Keratinocyte (primary cell): ENCODE results near the gene A2ML1. TPM values are rescaled to one million over a fixed set of nuclear protein-coding genes. Genes with fewer than 3 reads are reported as not detected.

Source experiments
- DNase-seq: peaks from one replicate; pipeline ENCODE4 v3.0.0-alpha.2; 2011; ENCODE audit warnings: low read depth, missing footprints, low spot score
- FAIRE-seq: peaks from 2 replicates; lab custom pipeline; 2011; peaks lifted over from hg19 to GRCh38; lab: Jason Lieb, UNC
- H2AFZ ChIP-seq: 2 replicates; pipeline ENCODE4 v1.6.0; 2012; ENCODE audit warnings: low read length, control low read depth, inconsistent platforms; ENCODE audit not compliant: control insufficient read depth
- H3K27ac ChIP-seq: 2 replicates; pipeline ENCODE4 v1.5.1; 2011; ENCODE audit warnings: low read length; ENCODE audit not compliant: control insufficient read depth, insufficient read depth
- H3K27me3 ChIP-seq: 3 replicates; pipeline ENCODE4 v1.6.0; 2011; ENCODE audit warnings: low read length; ENCODE audit not compliant: control insufficient read depth, insufficient read depth; ENCODE audit errors: extremely low read depth
- H3K36me3 ChIP-seq, 2 experiments: 2 replicates in 1 of 2; 3 replicates in 1 of 2; pipeline ENCODE4 v1.5.1; 2011; ENCODE audit warnings: low read length in 2 of 2, mild to moderate bottlenecking in 1 of 2; ENCODE audit not compliant: control insufficient read depth in 2 of 2, insufficient read depth in 2 of 2; ENCODE audit errors: extremely low read depth in 1 of 2
- H3K4me1 ChIP-seq: 3 replicates; pipeline ENCODE4 v1.5.1; 2011; ENCODE audit warnings: low read length; ENCODE audit not compliant: control insufficient read depth, insufficient read depth; ENCODE audit errors: extremely low read depth
- H3K4me2 ChIP-seq: 3 replicates; pipeline ENCODE4 v1.6.0; 2011; ENCODE audit warnings: low read depth, low read length; ENCODE audit not compliant: control insufficient read depth, insufficient read depth; ENCODE audit errors: extremely low read depth
- H3K4me3 ChIP-seq, 3 experiments: fragments of 200-600 bp in 1 of 3; sonication (generic) in 1 of 3; 2 replicates in 2 of 3; 3 replicates in 1 of 3; pipeline ENCODE4 v1.5.1; 2011 to 2016; ENCODE audit warnings: low read length in 3 of 3, mild to moderate bottlenecking in 3 of 3, control low read depth in 2 of 3, inconsistent platforms in 1 of 3, low read depth in 1 of 3, mixed read lengths in 1 of 3, mixed run types in 1 of 3, moderate library complexity in 1 of 3; ENCODE audit not compliant: control insufficient read depth in 2 of 3, insufficient read depth in 2 of 3; ENCODE audit errors: extremely low read depth in 1 of 3
- H3K79me2 ChIP-seq: 2 replicates; pipeline ENCODE4 v1.6.0; 2012; ENCODE audit warnings: low read length; ENCODE audit not compliant: control insufficient read depth, insufficient read depth
- H3K9ac ChIP-seq: 3 replicates; pipeline ENCODE4 v1.6.0; 2011; ENCODE audit warnings: low read length; ENCODE audit not compliant: control insufficient read depth, insufficient read depth; ENCODE audit errors: extremely low read depth
- H3K9me1 ChIP-seq: 3 replicates; pipeline ENCODE4 v1.6.0; 2011; ENCODE audit warnings: low read length; ENCODE audit not compliant: control insufficient read depth, insufficient read depth; ENCODE audit errors: extremely low read depth
- H3K9me3 ChIP-seq: 2 replicates; pipeline ENCODE4 v1.5.1; 2012; ENCODE audit warnings: low read depth, low read length; ENCODE audit not compliant: control insufficient read depth
- H4K20me1 ChIP-seq: 3 replicates; pipeline ENCODE4 v1.6.0; 2011; ENCODE audit warnings: low read length; ENCODE audit not compliant: control insufficient read depth, insufficient read depth; ENCODE audit errors: extremely low read depth
- CTCF ChIP-seq, 3 experiments: IDR thresholded peaks in 1 of 3; conservative IDR thresholded peaks in 1 of 3; optimal IDR thresholded peaks in 1 of 3; 2 replicates in 2 of 3; 3 replicates in 1 of 3; pipeline versions ENCODE3 to v1.5.1; 2011; ENCODE audit warnings: low read length in 3 of 3, mild to moderate bottlenecking in 3 of 3, moderate library complexity in 2 of 3, control low read depth in 1 of 3, inconsistent platforms in 1 of 3; ENCODE audit not compliant: insufficient read depth in 2 of 3; ENCODE audit errors: extremely low read depth in 1 of 3
- EZH2 ChIP-seq: IDR thresholded peaks from one replicate; pipeline ENCODE4 v1.6.1; 2012; ENCODE audit warnings: inconsistent platforms, mild to moderate bottlenecking, low read length, moderate library complexity
- dilution Hi-C: fragments of 300-500 bp; cut with MboI; formaldehyde crosslinking; loops from one replicate; pipeline ENCODE4 v1.7.0; 2020; ENCODE audit warnings: low sequenced_read_pairs; ENCODE audit not compliant: extremely low pct_ligation_motif_present
- polyA plus RNA-seq, 5 experiments: library from polyadenylated mRNA; depleted of rRNA in 3 of 5; stranded (reverse) in 3 of 5; stranded (forward) in 1 of 5; unstranded in 1 of 5; fragments of >200 nt; gene quantifications; 1 replicate in 1 of 5; 2 replicates in 3 of 5; 3 replicates in 1 of 5; pipeline versions ENCODE4 v1.2.1 to v1.2.3, GENCODE V29; 2011 to 2012; ENCODE audit warnings: missing spikeins in 2 of 5, low read depth in 1 of 5, low replicate concordance in 1 of 5

Gene A2ML1
- polyA plus RNA-seq, 1 donor (not counting 4 experiments of a cell fraction or from before 2014, with no cell fraction given), result 81.1 TPM

DNA sequence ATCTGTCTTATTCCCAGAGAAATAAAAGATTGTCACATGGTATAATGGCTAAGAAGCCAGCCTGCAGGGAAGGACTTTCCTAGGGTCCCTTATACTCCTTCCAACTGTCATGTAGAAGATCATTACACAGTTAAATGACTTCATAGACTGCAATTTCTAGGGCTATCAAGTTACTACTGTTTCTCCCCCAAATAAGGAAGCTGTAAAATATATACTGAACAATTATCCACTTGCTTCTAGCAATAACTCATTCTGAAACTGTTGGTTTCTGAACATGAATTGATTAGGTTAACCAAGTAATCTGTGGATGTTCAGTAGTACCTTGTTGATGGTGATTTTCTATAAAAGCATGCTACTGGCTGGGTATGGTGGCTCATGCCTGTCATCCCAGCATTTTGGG is 44.6 kb downstream of the A2ML1 start:
- H3K4me1 ChIP-seq, result no peaks in the 10 kb centered on the region
- no peaks in the 10 kb centered on the region for H3K9me3 ChIP-seq
- TF ChIP-seq EZH2 (no peak), CTCF (optimal IDR thresholded peaks at IDR 0.05 in 1 of 3, IDR thresholded peaks at IDR 0.05 in 1 of 3, conservative IDR thresholded peaks at IDR 0.05 in 1 of 3; ENCODE audit: extremely low read depth in 1 of 3, insufficient read depth in 2 of 3, low read length in 3 of 3) (no peak)
- no peaks in the 10 kb centered on the region for H3K79me2 ChIP-seq
- H2AFZ ChIP-seq, result no peak overlapping the region
- dilution Hi-C loops, result no loop called here
- H3K9ac ChIP-seq, result no peak overlapping the region
- H3K27ac ChIP-seq, result no peak overlapping the region
- DNase-seq (no peak), FAIRE-seq (no peak)
- no peaks in the 10 kb centered on the region for H3K27me3 ChIP-seq
- H3K4me2 ChIP-seq, result no peak overlapping the region
- H3K36me3 ChIP-seq, result peaks cover 0 to 4% of the 10 kb centered on the region in 2 experiments
- H3K4me3 ChIP-seq, result no peak overlapping the region
- H4K20me1 ChIP-seq, result no peaks in the 10 kb centered on the region
- H3K9me1 ChIP-seq, result no peaks in the 10 kb centered on the region

DNA sequence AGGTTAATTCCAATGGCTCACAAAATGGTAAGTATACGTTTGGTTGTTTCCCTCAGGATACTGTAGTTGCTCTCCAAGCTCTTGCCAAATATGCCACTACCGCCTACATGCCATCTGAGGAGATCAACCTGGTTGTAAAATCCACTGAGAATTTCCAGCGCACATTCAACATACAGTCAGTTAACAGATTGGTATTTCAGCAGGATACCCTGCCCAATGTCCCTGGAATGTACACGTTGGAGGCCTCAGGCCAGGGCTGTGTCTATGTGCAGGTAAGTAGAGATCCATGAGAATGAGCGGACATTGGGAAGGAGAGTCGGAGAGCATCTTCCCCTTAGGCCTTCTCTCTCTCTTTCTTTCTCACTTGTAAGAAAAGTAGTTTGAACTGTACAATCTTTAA is 45.4 kb downstream of the A2ML1 start:
- Histone ChIP-seq H3K79me2 (no peaks in the 10 kb centered on the region), H3K36me3 (peaks cover 0 to 3% of the 10 kb centered on the region in 2 experiments), H3K4me2 (no peak overlapping the region), H3K27me3 (no peaks in the 10 kb centered on the region), H3K9me3 (no peaks in the 10 kb centered on the region), H3K4me1 (no peaks in the 10 kb centered on the region), H3K27ac (no peak overlapping the region), H2AFZ (no peak overlapping the region), H3K4me3 (no peak overlapping the region), H3K9me1 (no peaks in the 10 kb centered on the region), H3K9ac (no peak overlapping the region), H4K20me1 (no peaks in the 10 kb centered on the region)
- FAIRE-seq, result no peak
- dilution Hi-C loops, result no loop called here
- no peak for DNase-seq
- TF ChIP-seq CTCF (optimal IDR thresholded peaks at IDR 0.05 in 1 of 3, IDR thresholded peaks at IDR 0.05 in 1 of 3, conservative IDR thresholded peaks at IDR 0.05 in 1 of 3; ENCODE audit: extremely low read depth in 1 of 3, insufficient read depth in 2 of 3, low read length in 3 of 3), result no peak
- no peak for TF ChIP-seq EZH2
